Fibroblast of the aortic adventitia (primary cell): Measurements from ENCODE around the gene NDUFAF8. TPM values are rescaled to one million over a fixed set of nuclear protein-coding genes. Genes with fewer than 3 reads are reported as not detected.
A peak's percentile ranks its signal among the peaks of the same experiment; 100 is the strongest.

Experiments used
- DNase-seq: peaks from one replicate; pipeline ENCODE4 v3.0.0-alpha.2; 2010; ENCODE audit warnings: low read depth
- H3K4me3 ChIP-seq: 2 replicates; pipeline ENCODE4 v1.5.1; 2011; ENCODE audit warnings: low read depth, mild to moderate bottlenecking, control low read depth, low read length, moderate library complexity
- total RNA-seq: library from RNA; depleted of rRNA; stranded (reverse); fragments of >200 nt; gene quantifications from 2 replicates; pipeline ENCODE4 v1.2.3, GENCODE V29; 2012; ENCODE audit warnings: low replicate concordance
- TF ChIP-seq, protein P1 (sequence below): IDR thresholded peaks from 2 replicates; pipeline ENCODE4 v1.5.1; 2011; ENCODE audit warnings: mild to moderate bottlenecking, low read length, control low read depth, inconsistent platforms; ENCODE audit not compliant: insufficient read depth

Gene NDUFAF8
- total RNA-seq, 1 donor: 27.4 TPM

DNA sequence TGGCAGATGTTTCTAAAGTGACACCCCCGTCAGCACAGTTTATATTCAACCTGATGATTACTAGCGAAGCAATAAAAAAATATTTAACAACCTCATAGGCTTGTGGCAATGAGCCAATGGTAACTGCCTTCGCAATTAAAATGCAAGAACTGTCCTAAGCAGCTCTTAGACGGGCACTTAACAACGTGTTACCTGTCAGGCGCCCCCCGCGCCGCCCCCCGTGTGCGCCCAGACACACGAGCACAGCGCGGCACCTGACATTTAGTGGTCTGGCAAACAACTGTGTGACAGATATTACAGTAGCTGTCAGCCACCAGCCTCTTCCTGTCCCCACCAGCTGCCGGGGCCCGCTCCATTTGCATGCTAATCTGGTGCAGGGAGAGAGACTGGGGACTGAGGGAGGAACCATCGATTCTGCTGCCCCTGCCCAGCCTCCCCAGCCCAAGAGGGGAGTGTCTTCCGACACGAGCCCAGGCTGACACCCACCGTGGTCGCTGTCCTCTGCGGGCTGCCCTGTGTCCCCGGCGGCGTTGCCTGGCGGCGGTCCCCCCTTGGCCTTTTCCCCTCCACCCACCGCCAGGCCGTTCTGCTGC, 12.7 kb downstream of the NDUFAF8 start:
- no peak for DNase-seq
- TF ChIP-seq, protein P1, sequence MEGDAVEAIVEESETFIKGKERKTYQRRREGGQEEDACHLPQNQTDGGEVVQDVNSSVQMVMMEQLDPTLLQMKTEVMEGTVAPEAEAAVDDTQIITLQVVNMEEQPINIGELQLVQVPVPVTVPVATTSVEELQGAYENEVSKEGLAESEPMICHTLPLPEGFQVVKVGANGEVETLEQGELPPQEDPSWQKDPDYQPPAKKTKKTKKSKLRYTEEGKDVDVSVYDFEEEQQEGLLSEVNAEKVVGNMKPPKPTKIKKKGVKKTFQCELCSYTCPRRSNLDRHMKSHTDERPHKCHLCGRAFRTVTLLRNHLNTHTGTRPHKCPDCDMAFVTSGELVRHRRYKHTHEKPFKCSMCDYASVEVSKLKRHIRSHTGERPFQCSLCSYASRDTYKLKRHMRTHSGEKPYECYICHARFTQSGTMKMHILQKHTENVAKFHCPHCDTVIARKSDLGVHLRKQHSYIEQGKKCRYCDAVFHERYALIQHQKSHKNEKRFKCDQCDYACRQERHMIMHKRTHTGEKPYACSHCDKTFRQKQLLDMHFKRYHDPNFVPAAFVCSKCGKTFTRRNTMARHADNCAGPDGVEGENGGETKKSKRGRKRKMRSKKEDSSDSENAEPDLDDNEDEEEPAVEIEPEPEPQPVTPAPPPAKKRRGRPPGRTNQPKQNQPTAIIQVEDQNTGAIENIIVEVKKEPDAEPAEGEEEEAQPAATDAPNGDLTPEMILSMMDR: no peak
- no peak overlapping the region for H3K4me3 ChIP-seq

DNA sequence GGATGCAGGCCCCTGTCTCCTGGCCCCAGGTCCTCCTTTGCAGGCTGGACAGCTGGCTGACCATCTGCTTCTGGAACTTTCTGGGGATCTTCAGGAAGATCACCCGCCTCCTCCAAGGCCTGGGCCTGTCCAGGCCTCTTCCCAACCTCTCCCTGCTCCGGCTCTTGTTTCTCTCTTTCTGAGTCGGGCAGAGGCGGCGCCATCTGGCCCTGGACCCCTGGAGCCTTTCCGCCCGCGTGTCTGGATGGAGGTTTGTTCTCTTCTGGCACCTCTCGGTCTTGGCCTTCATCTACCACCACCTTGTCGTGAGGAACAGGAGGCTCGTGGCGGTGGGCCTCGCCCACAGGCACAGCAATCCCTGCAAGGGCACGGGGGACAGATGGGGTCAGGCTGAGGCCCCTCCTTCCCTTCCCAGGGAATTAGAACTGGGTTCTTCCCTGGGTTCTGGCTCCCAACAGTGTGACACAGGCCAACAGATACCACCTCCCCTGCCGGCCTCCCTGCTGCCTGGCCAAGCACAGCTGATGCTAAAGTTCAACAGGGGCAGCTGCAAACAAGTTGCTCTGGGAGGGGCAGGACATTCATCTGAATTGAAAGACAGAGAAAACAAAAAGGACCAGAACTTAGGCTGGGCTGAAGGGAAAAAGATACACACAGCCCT, 13.3 kb downstream of the NDUFAF8 start:
- no peak overlapping the region for H3K4me3 ChIP-seq
- no peak for DNase-seq
- TF ChIP-seq, protein P1: no peak

DNA sequence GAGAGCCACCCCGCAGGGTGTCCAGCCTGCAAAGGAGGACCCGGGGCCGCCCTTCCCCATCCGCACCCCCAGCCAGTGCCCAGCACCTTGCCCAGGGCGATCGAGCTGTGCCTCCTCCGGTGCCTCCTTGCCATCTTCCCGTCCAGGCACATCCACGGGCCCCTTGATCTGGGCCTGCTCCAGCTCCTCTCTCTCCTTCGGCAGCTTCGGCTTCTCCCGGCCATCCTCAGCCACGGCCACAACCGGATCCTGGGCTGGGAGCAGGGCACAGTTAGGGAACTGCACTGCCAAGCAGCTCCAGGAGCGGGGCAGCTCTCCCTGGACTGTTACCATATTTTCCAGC, 13.8 kb downstream of the NDUFAF8 start:
- no peak for DNase-seq
- TF ChIP-seq, protein P1: no peak
- no peak overlapping the region for H3K4me3 ChIP-seq

DNA sequence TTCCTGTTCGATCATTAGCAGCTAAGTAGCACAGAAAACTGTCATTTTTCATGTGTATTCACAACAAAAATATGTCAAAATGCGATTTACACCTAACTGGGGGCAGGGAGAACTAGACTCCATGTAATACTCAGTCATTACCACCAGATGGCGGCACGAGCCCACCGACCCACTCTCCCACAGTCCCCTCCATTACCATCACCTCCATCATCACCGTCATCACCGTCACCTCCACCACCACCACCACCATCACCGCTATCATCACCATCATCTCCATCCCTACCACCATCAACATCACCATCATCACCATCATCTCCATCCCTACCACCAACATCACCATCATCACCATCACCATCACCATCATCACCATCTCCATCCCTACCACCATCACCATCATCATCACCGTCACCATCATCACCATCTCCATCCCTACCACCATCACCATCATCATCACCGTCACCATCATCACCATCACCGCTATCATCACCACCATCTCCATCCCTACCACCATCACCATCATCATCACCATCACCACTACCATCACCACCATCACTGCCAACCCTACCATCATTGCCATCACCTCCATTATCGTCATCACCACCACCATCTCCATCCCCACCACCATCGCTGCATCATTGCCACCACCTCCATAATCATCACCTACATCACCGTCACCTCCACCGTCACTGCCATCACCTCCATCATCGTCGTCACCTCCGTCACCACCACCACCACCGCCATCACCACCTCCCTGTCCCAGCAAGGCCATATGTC, 14.4 kb downstream of the NDUFAF8 start:
- TF ChIP-seq, protein P1: peak; percentile 77
- no peak overlapping the region for H3K4me3 ChIP-seq
- DNase-seq: peak; percentile 50

DNA sequence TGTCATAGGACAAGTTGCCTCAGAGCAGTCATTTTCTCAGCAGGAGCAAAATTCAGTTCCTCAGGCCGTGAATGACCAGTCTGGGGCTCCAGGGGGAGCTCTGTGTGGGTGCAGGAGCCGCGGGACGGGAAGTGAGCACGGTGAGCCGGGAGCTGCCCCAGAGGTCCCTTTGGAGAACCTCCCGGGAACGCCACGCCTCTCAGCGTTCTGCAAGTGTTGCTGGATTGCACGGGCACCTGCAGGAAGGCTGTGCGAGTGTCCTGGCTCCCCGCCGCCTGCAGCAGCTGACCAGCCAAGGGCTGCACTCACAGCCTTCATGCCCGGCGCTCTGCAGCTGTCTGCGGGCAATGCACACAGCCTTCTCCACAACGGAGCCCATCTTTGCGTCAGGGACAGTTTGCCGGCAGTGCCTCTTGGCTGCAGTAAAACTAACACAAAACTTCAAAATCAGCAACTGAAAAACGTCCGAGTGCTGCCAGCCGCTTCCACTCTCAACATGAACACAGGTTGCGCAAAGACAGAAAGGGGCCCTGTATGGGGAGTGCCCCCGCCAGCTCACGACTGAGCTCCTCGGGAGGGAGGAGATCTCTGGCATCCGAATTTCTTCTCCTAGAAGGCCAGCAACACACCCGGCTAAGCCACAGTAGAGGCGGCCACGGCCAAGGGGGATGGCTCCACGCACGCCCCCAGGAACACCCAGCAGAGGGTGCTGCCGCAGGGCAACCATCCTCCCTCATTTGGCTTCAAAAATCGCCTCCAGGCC, 16.0 kb downstream of the NDUFAF8 start:
- TF ChIP-seq, protein P1: peak; percentile 74
- no peak overlapping the region for H3K4me3 ChIP-seq
- DNase-seq: peak; percentile 74

DNA sequence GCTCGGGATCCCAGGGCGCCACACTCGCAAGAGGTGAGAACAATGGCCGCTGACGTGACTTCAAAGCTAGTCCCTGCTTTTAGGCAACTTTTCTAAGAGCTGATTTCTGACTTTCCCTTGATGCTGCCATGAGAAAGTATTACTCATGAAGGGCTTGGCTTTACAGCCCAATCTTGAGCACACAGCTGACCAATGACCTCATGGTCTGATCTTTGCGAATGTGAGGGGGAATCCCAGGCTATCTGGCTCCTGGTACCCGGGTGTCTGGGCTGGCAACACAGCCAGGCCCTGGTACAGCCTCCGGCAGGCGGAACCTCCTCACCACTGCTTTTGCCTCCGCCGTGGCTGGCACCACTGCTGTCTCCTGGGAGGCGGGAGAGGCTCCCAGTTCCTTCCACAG, 17.5 kb downstream of the NDUFAF8 start:
- TF ChIP-seq, protein P1: no peak
- DNase-seq: peak; percentile 80

More for the DNA sequence above, 17.5 kb downstream of the NDUFAF8 start:
- no peak overlapping the region for H3K4me3 ChIP-seq
